ENCODE data around the gene FGGY.

The FGGY gene

DNA sequence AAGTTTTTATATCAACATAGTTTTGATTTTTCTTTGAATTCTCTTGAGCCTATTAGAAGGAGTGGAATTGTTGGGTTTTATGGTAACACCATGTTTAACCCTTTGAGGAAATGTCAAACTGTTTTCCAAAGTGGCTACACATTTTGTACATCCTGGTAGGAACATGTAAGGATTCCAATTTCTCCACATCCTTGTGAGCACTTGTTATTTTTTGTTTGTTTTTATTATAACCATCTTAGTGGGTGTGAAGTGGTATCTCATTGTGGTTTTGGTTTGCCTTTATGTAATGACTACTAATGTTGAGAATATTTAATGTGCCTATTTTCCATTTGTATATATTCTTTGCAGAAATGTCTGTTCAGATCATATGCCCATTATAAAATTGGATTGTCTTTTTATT is 120.5 kb downstream of the FGGY start:
- DNase-seq = no peak

DNA sequence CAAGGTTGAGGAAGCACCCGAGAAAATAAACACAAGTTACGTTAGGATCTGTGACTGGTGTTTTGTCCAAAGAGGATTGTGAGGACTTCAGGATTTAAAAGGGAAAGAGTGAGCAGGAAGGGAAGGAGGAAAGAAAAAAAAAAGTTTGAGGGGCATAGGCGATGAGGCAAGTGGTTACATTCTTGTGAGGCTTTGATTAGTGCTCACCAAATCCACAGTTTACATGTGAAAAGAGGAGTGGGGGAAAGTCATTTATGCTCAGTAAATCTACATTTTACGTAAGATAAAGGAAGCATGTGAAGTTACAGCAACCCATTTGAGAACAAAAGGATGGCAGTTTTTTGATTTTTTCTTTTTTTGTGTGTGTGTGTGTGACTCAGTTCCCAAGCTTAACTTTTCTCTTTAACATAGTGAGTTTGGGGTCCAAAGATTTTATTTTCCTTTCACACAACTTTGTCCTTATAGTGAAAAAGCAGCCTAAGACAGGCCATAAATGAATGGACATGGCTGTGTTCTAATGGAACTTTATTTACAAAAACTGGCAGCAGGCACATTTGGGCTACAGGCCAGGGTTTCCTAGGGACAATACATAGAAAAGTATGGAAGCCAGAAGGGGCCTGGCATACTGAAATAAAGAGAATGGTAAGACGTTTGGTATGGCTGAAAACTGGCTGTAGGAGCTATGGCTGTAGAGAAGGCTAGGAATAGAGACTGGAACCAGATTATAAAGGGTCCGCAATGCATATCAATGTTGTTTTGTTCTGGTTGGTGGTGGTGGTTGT is 121.7 kb downstream of the FGGY start:
- DNase-seq = no peak

- no peak for DNase-seq
Observed at GRCh38 chr1:59419361-59420140, 122.7 kb downstream of the FGGY start.

DNA sequence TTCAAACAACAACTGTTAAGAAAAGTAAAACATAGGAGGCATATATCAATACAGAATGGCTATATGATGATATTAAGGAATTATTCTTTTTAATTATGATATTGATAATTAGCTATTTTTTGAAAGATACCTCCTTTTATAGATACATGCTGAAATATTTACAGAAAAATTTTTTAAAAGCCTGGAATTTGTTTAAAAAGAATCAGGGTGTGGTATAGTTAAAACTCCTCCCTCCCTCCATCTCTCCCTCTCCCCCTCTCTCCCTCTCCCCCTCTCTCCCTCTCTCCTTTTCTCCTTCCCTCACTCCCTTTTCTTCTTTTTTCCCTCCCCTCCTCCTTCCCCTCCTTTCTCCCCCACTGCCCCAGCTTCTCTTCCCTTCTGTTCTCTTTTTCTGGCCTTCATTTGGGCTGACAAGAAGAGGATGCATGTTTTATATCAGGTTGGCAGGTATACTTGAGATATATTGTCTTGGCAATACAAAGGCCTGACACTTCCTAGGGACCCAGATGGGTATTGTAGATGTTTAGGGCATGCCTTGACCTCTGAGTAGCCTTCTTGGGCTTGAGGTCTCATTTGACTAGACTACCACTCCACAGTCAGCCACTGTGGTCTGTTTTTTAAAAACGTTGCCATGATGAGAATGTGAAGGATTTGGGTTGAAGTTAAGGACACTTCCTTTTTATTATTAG is 124.5 kb downstream of the FGGY start:
- DNase-seq = no peak

DNA sequence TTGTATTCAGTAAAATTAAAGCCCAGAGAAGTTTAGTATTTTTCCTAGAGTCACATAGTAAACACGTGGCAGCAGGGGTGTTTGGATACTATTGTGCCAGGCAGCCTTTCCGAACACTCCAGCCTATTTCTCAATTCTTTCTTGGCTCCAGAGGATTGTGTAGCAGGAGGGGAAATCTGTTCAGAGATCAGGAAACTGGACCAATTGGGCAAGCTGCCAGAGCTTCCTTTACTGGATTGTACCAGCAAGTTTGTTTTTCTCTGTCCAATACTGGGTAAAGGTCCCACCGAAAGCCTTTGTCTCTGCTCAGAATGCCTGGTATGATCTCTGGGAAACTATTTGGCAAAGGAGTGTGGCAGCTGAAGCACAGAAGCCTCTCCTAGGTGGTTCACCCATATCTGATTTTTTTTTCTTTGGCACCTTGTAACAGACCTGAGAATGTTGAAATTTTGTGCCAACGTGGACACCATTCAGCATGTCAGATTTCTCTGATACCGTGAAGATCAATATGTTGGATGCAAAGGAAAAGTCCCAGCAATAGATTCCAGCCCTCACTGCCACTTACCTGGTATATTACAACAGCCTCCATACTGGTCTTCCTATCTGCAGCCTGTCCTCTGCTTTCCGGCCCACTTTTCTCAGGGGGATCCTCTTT is 126.2 kb downstream of the FGGY start:
- DNase-seq = peak; percentile 10 to 64 (median 49)

DNA sequence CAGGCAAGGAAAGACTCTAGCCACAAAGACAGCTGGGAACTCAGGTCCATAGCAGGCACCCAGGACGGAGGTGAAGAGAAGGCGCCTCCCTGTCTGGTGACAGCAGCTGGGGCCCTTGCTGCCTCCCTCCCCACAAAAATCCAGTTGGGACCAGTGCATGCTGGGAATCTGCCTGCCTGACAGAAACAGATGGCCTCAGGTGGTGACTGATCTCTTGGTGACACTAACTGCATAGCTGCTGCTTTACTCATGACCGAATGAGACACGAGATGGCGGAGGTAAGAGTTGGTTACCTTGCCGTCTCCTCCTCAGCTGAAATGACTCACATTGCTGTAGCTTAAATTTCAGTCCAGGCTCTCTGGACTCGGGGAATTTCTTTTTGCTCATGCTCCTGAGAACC is 130.3 kb downstream of the FGGY start:
- DNase-seq = no peak

GRCh38 chr1:59427784-59428183 is 130.9 kb downstream of the FGGY start:
- DNase-seq = no peak

GRCh38 chr1:59428828-59429227 is 131.9 kb downstream of the FGGY start:
- DNase-seq = no peak

GRCh38 chr1:59429656-59430055 is 132.8 kb downstream of the FGGY start:
- DNase-seq = no peak

GRCh38 chr1:59431566-59432294 is 134.8 kb downstream of the FGGY start:
- DNase-seq = no peak

- no peak for DNase-seq
Observed at GRCh38 chr1:59432531-59433439, 135.9 kb downstream of the FGGY start.

DNA sequence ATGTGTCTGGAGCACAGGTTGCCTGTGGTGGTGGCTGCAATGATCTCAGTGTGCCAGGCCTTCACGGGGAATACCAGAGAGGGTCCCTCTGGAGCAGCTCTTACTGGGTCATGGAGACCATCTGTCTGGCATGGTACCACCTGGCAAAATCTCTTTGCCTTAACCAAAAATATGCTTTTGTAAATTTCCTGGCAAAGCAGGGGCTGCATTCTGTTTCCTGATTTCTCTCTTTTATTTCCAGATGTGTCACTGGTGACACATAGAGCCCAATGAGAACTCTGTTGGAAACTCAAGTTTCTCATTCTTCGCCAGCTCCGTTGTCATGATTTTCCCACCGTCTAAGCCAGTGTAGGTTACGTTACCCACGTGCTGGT is 136.5 kb downstream of the FGGY start:
- no peak for DNase-seq

DNA sequence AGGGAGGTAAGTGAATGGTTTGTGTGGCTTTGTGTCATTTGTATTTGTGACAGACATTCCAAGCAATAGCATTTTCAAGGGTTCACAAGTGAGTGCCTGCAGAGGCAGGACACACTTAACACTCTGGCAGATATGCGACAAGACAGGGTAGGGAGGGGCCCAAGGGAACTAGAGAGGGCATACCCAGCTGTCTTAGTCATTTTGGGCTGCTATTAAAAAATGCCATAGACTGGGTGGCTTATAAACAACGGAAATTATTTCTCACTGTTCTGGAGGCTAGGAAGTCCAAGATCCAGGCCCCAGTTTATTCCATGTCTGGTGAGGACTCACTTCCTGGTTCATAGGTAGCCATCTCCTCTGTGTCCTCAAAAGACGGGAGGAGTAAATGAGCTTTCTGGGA is 137.4 kb downstream of the FGGY start:
- DNase-seq = no peak

- peak; percentile 41 to 80 (median 57) for DNase-seq
Observed at GRCh38 chr1:59436637-59437036, 139.7 kb downstream of the FGGY start.

- DNase-seq = no peak
Observed at GRCh38 chr1:59438058-59438560, 141.2 kb downstream of the FGGY start.

GRCh38 chr1:59442492-59442891 is 145.6 kb downstream of the FGGY start:
- no peak for DNase-seq

GRCh38 chr1:59443310-59443709 is 146.4 kb downstream of the FGGY start:
- no peak for DNase-seq

- no peak for DNase-seq
Observed at GRCh38 chr1:59444520-59444919, 147.6 kb downstream of the FGGY start.

DNA sequence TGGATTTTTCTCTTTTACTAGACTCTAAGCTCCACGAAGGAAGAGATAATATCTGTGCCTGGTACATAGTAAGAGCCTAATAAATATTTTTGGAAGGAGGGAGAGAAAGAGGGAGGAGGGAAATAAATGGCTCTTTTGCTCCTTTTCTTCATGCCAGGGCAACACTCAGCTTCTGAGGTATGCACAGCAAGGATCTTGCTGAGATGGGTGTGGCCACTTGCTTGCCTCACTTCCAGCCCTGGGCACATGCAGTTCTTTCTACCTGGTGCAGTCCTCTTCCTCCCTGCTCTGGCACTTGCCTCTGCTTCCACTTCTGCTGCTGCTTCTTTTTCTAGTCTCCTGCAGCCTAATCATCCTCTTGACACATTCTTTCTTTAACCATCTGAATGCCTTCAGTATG is 148.1 kb downstream of the FGGY start:
- DNase-seq = no peak

DNA sequence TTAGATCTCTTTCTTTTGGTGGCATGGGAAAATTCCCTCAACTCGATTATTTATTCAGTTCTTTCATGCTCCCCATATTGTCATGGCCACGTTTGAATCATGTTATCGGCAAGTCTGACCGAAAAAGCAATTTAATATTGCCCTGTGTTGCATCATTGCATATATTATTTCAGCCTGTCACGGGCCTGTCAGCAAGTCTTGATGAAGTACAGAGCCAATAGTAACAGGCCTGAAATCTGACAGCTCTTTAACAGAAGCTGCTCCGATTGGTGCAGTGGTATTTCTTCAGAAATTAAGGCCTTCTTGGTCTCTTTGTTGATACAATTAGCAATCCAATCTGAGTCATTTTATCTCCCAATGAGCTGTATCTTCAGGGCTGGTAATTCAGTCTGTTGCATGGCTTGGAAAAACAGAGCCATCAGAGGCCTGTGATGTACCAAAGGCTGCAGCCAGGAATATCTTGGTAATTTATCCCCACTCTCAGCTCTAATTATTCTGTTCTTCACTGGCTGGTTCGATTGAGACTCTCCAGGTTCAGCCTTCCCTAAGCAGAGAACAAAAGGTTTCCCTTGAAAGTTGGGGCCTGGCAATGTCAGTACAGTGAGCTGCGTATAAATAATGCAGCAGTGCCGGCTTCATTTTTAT is 149.5 kb downstream of the FGGY start:
- DNase-seq = no peak

Data from suppressor macrophage (primary cell).